NCI-H128 (cell line): ENCODE data around the gene CDC45.

Experiments
- DNase-seq: peaks from one replicate; lab custom pipeline; 2025; ENCODE audit not compliant: unreplicated experiment; lab: John Stamatoyannopoulos, UW

CDC45 gene

DNA sequence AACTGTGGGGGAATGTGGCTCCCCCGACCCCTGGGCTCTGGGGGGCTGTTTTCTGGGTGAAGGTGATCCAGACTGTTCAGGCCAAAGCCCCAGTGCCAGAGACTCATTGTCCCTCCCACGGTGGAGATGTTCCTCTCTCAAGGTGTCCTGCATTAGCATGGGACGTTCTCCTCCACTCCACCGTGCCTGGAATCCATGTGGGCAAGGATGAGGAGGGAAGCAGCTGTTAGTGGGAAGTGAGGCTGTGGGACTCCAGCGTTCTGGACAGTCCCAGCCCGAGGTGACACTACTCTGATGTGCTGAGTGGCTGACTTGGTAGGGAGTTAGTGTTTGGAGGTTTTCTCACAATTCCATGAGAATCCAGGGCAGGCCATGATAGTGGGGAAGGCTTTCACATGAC lies 75.9 kb downstream of the CDC45 start:
- DNase-seq: no peak

DNA sequence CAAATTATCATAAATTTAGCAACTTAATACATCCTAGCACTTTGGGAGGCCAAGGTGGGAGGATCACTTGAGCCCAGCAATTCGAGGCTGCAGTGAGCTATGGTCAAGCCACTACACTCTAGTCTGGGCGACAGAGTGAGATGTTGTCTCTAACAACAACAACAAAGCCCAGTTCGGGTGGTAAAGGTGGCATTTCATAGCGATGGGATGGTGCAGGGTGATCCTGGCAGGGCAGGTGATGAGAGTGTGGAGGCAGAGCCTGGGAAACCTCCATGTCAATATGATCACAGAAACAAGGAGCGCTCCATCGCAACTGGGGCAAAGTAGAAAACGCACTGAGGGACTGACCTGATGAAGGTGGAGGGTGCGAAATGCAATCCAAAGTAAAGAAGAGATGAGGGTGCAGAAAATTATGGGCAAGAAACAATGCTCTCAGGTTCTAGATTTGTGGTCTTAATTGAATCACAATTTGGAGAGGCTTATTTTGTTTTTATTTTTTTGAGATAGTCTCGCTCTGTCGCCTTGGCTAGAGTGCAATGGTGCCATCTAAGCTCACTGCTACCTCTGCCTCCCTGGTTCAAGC lies 77.3 kb downstream of the CDC45 start:
- DNase-seq: no peak

GRCh38 chr22:19559324-19559811 lies 79.6 kb downstream of the CDC45 start:
- no peak for DNase-seq

DNA sequence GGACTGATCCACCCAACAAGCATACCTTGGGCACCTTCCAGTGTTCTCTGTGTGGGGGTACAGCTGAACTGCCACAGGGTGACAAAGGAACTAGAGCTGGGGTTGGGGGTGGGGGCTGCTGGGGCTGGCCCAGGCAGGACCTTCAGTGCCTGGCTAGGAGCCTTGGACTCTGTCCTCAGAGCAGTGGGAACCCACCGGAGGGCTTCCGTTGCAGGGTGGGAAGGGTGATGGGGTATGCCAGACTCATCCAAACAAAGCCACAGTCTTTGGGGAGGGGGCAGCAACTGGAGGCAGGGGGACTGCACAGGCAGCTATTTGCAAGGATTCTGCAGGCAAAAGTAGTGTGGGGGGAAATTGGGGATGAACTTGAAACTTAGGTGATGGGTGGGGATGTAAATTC lies 80.2 kb downstream of the CDC45 start:
- DNase-seq: no peak

DNA sequence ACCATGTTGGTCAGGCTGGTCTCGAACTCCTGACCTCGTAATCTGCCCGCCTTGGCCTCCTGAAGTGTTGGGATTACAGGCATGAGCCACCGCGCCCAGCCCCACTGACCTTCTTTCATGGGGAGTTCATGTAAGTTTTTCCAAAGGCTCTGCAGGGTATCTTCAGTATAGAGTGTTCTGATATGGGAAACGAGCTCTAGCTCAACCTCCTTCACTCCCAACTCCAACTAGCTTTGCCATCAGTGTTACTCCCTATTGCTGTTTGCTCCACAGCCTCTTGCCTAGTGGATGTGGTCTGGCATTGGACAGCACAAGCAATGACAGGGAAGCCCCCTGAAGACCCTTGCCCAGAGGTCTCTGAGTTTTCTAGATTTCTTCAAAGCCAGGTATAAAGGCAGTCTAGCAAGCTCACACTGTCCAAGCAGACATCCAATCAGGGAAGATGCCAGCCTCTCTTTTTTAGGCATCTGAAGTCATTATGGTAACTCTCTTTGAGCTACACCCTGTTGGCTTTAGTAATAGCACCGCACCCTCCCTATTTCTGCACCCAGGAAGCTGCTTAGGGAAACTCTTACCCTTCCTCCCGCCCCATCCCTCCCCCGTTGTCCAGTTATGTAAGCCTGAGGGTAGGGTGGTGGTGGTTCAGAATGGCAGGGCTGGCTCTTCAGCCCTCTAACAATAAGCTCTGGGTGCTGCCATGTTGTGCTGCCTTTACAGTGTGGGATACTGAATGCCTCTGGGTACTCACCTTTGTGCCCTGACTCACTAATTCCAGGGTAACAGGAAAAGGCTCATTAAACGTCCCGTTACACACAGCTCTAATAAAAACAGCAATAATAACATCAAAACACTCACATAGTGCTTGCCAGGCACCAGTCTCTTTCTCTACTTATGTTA lies 85.9 kb downstream of the CDC45 start:
- no peak for DNase-seq

DNA sequence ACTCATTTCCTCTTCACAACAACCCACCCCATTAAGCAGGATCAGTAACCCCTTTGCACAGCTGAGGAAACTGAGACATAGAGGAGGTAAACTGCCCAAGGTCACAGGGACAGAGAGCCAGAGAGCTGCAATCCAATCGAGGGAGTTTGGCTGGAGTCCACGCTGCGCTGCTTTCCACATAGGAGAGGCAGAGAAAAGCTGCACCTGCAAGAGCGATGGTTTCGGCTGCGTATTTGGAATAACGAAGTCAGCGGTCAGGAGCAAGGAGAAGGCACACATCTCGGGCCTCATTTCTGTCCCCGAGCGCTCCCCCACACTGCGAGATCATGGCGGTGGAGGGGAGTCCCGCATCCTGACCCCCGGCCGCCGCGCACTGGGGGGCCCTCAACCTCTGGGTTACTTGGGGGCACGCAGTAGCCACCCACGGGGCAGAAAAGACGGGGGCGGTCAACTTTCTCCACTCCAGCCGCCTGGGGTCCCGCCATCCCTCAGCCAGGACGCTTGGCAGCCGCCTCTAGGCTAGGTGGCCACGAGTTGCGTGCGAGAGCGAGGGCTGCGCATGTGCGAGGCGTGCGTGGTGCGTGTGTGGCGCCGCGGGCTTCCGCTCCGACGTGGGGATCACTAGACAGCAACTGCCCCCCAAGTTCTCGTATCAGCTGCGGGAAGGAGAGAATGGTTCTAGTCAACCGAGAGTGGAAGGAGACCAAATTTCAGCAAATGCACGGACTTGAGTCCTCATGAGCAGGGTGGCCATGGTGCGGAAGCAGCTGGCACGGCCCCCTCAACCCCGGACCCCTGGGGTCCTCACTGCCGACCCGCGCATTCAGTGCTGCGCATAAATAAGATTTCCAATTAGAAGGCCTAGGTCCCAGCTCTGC lies 86.8 kb downstream of the CDC45 start:
- DNase-seq: no peak

- DNase-seq: no peak
These were observed 87.7 kb downstream of the CDC45 start for GRCh38 chr22:19567157-19568009.

DNA sequence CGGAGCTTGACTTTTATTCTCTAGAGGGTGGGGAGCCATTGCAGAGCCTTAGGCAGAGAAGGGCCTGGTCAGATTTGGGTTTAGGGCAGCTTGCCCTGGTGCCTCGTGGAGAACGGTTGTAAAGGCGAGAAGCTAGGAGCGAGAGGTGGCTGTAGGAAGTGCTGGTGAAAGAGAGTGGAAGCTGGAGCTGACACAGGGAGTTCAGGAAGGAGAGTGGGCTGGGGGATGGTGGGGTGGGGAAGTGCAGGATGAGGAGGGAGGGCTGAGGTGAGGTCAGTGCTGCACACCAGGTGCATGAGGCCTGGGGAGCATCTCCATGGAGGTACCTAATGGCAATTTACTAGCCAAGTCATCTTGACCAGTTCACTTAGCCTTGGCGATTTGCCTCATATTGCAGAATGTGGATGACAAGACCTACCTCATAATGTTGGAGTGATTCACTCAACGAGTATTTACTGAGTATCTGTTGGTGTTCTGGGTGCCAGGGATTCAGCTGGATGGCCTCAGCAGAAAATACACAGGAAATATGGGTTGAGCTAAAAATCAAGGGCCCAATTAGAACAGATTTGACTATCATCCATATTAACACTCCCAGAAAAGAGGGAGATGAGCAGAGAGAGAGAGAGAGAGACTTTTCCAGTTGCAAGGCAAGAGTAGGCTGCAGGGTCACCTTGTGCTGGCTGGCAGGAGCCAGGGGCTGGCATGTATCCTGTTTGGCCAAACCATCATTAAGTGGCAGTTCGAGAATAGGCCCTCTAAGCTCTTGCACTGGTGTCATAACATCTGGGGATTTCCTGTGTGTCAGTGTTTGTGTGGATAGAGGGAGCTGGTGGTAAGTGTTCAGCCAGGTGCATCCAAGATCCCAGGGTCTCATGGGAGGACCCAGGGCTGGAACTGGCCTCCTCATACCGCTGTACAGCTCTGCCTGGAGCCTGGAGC lies 88.9 kb downstream of the CDC45 start:
- no peak for DNase-seq

DNA sequence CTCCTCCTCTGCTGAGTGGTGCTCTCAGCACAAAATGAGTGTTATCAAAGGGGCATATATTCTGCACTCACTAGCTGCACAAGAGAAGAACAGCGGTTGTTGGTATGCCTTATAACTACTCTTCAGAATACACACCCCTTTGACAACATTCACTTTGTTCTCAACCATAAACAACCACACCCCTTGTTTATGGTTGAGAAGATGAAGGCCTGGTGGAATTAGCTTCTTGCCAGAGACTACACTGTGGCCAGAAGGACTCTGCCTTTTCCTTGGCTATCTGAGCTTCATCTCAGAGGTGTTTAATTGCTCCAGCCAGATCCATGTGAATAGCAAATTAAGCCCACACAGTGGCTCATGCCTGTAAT lies 89.5 kb downstream of the CDC45 start:
- DNase-seq: no peak

- DNase-seq: no peak
These were observed 90.3 kb downstream of the CDC45 start for GRCh38 chr22:19569976-19570375.
